ENCODE measurements around the gene HMG20A. TPM values are rescaled to one million over a fixed set of nuclear protein-coding genes. Genes with fewer than 3 reads are reported as not detected.

HMG20A gene
- total RNA-seq, 1 donor from 2014 or later = 49.4 TPM

DNA sequence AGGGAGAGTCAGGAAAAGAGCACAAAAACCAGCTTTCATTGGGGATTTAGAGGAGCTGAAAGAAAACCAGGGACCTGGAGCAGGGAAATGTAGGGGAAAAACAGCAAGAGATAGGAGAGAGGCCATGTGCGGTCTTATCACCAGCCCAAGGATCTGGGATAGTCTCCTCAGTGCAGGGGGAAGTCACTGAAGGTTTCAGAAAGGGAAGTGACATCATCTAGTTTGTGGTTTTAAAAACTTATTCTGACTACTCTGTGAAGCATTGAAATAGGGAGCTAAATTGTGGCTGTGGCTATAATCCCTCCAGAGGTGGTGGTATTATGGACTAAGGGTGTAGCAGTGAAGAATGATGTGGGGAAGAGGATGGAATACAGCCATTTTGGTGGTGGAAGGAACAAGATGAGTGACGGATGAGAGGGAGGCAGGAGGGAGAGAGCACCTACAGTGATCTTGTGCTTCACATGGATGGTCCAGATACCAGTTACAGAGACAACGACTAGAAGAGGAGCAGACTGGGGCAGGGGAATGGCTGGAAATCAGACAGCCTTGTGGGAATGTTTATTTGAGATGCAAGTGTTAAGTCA is 72.7 kb downstream of the HMG20A start:
- H3K4me3 ChIP-seq = no peak overlapping the region
- H3K9me3 ChIP-seq = no peaks in the 10 kb centered on the region
- intact Hi-C loops (cut with DNase I) = loop anchor here (10.0 kb wide), 1 partner anchor 369 kb away; no protein-coding TSS in a partner anchor
- H3K36me3 ChIP-seq = no peaks in the 10 kb centered on the region
- H3K27ac ChIP-seq = no peak overlapping the region
- peaks cover 50% of the 10 kb centered on the region for H3K4me1 ChIP-seq
- TF ChIP-seq, protein P1, sequence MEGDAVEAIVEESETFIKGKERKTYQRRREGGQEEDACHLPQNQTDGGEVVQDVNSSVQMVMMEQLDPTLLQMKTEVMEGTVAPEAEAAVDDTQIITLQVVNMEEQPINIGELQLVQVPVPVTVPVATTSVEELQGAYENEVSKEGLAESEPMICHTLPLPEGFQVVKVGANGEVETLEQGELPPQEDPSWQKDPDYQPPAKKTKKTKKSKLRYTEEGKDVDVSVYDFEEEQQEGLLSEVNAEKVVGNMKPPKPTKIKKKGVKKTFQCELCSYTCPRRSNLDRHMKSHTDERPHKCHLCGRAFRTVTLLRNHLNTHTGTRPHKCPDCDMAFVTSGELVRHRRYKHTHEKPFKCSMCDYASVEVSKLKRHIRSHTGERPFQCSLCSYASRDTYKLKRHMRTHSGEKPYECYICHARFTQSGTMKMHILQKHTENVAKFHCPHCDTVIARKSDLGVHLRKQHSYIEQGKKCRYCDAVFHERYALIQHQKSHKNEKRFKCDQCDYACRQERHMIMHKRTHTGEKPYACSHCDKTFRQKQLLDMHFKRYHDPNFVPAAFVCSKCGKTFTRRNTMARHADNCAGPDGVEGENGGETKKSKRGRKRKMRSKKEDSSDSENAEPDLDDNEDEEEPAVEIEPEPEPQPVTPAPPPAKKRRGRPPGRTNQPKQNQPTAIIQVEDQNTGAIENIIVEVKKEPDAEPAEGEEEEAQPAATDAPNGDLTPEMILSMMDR (IDR thresholded peaks at IDR 0.05) = no peak
- TF ChIP-seq POLR2AphosphoS5 (IDR thresholded peaks at IDR 0.05; ENCODE audit: insufficient read depth in 1 of 2, low read depth in 1 of 2) (no peak), POLR2A (IDR thresholded peaks at IDR 0.05) (no peak)
- no peak for DNase-seq (ENCODE audit: extremely low spot score in 2 of 2)
- H3K27me3 ChIP-seq = no peaks in the 10 kb centered on the region

DNA sequence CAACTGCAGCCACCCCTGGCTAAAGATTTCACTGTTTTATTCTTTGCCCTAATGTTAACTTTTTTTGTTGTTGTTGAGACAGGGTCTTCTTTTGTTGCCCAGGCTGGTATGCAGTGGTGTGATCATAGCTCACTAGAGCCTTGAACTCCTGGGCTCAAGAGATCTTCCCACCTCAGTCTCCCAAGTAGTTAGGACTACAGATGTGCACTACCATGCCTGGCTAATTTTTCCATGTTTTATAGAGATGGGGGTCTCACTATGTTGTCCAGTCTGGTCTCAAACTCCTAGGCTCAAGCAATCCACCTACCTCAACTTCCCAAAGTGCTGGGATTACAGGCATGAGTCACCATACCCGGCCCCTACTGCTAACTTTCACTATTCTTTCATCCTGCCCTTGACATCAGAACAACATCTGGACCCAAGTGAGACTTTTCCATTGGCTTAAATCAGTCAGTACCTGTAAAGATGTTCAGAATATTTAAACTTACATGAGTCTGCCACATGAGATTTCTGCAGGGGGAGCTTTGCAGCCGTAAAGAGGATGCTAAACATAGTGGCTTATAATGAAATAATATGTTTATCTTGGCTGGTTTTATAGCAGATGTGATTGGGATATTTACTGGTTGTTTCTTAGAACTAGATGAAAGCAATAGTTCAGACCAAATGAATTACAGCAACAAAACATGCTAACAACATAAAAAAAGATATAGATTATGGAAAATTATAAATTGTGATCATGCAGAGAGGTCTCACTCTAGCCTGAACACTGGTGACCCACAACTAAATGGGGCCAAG is 73.6 kb downstream of the HMG20A start:
- H3K4me1 ChIP-seq = peaks cover 58% of the 10 kb centered on the region
- no peaks in the 10 kb centered on the region for H3K9me3 ChIP-seq
- intact Hi-C loops (cut with DNase I) = loop anchor here (10.0 kb wide), 1 partner anchor 369 kb away; no protein-coding TSS in a partner anchor
- H3K27ac ChIP-seq = no peak overlapping the region
- DNase-seq (ENCODE audit: extremely low spot score in 2 of 2) = no peak
- no peak overlapping the region for H3K4me3 ChIP-seq
- H3K27me3 ChIP-seq = no peaks in the 10 kb centered on the region
- TF ChIP-seq, protein P1 (IDR thresholded peaks at IDR 0.05) = no peak
- TF ChIP-seq POLR2AphosphoS5 (IDR thresholded peaks at IDR 0.05; ENCODE audit: insufficient read depth in 1 of 2, low read depth in 1 of 2) (no peak), POLR2A (IDR thresholded peaks at IDR 0.05) (no peak)
- no peaks in the 10 kb centered on the region for H3K36me3 ChIP-seq

DNA sequence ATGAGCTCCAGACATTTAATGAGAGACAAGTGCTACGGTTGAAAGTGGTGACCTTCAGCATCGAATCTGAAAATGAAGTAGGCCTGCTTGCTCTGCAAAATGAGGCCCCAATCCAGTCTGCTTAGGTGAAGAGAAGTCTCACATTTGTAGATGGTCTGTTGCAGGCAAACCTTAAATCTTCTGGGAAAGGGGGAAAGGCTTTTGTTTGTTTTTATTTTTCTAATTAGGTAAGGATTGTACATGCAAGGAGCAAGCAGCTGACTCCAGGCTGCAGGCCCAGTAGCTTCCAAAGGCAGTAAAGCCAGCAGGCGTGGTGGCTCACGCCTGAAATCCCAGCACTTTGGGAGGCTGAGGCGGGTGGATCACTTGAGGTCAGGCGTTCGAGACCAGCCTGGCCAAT is 74.3 kb downstream of the HMG20A start:
- Histone ChIP-seq H3K4me3 (no peak overlapping the region), H3K27me3 (no peaks in the 10 kb centered on the region), H3K27ac (no peak overlapping the region), H3K9me3 (no peaks in the 10 kb centered on the region), H3K4me1 (peaks cover 59% of the 10 kb centered on the region), H3K36me3 (no peaks in the 10 kb centered on the region)
- intact Hi-C loops (cut with DNase I) = loop anchor here (10.0 kb wide), 1 partner anchor 370 kb away; no protein-coding TSS in a partner anchor
- DNase-seq (ENCODE audit: extremely low spot score in 2 of 2) = no peak
- TF ChIP-seq POLR2AphosphoS5 (IDR thresholded peaks at IDR 0.05; ENCODE audit: insufficient read depth in 1 of 2, low read depth in 1 of 2) = no peak
- TF ChIP-seq POLR2A (IDR thresholded peaks at IDR 0.05) = no peak
- TF ChIP-seq, protein P1 (IDR thresholded peaks at IDR 0.05) = no peak

DNA sequence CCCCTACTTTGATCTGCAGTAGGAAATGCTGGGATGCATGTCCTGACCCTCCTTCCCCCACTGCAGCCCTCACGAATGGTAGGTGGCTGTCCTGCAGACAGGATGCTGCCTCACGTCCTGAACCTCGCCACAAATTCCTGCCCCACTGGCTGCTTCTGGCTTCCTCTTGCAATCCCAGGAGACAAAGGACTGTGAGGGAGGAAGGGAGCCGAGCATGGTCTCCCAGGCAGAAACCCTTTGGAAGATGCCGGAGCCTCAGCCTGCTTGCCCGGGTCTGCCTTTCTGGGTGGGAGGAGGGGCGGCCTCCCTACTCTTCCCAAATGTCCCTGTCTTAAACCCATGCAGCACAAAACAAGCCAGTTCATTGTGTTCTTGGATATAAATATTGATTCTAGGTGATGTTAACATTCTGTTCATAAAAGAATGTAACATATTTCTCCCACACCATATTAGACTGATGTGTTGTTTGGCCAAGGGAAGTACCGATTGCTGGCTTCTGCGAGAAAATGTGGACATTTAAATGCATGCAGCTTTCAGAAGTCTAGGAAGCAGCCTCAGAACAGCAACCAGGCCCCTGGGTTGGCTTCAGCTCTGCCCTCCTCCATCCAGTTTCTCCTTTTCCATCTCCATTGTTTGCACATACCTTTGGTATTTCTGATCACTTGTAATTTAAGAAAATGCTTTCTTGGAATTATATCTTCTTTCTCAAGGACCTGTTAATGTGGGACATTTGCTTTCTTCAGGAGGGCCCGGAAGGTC is 75.3 kb downstream of the HMG20A start:
- Histone ChIP-seq H3K4me3 (no peak overlapping the region), H3K27ac (peak overlapping the region; percentile 79), H3K27me3 (no peaks in the 10 kb centered on the region), H3K36me3 (no peaks in the 10 kb centered on the region), H3K4me1 (peaks cover 59% of the 10 kb centered on the region), H3K9me3 (no peaks in the 10 kb centered on the region)
- TF ChIP-seq POLR2AphosphoS5 (IDR thresholded peaks at IDR 0.05; ENCODE audit: insufficient read depth in 1 of 2, low read depth in 1 of 2) (no peak), POLR2A (IDR thresholded peaks at IDR 0.05) (no peak)
- TF ChIP-seq, protein P1 (IDR thresholded peaks at IDR 0.05) = no peak
- intact Hi-C loops (cut with DNase I) = loop anchor here (10.0 kb wide), 1 partner anchor 371 kb away; no protein-coding TSS in a partner anchor
- DNase-seq (ENCODE audit: extremely low spot score in 2 of 2) = no peak
